ENCODE data around the gene HOXD10.

DNA sequence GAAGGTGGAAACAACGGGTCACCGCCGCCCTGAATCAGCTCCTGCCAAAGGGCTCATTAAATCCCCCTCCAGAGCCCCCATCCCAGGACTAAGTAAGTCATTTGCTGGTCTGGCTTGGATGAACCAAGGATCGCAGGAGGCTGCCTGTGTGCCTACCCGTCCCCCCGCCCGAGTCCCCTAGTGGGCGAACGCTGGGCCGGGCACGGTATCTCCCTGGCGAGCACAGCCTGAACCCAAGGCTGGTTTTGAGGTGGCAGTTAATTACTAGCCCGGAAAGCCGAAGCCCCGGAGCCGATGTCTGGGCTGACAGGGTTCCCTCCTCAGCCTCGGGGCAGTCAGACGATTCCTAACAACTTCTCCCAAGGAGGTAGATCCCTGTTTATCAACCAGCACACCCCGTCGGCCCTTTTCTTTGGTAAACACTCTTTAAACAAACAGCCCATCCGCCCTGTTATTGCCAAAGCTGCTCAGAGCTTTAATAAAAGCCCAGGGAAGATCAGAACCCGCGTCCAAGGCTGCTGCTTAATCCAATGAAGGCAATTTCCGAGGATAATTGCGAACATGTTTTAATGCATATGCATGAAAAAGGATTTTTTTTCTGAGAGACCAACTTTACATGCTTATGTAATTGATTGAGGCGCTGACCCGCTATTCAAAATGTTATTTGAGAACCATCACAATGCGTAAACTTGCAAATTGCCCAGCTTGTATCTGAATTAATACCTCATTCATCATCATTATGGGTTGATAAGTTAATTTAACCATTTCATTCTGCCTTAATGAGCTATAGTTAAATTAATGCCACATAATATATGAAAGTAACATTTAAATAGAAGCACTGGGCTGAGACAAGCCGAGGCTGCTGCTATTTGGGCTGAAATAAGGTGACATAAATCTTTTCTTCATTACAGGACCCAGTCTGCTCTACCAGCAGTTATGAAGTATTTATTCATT lies 43.4 kb upstream of the HOXD10 start:
- no peak for TF ChIP-seq GATA2 (IDR thresholded peaks at IDR 0.05; ENCODE audit: low read depth, low read length)
- no peak for TF ChIP-seq GATA3 (IDR thresholded peaks at IDR 0.05; ENCODE audit: low read depth, low read length)

Data from SH-SY5Y (cell line).